Activated CD4-positive, alpha-beta T cell treated with anti-CD3 and anti-CD28 coated beads for 48 hours (primary cell): ENCODE measurements around the gene MRPS31.
"Not testable (repeated sequence)": the region's sequence is repeated elsewhere in the genome, so short reads cannot be mapped to it uniquely, and the experiment has no call there.

ENCODE experiments used
- DNase-seq: peaks from one replicate; pipeline ENCODE4 v3.0.0-alpha.2; 2020

Gene MRPS31

DNA sequence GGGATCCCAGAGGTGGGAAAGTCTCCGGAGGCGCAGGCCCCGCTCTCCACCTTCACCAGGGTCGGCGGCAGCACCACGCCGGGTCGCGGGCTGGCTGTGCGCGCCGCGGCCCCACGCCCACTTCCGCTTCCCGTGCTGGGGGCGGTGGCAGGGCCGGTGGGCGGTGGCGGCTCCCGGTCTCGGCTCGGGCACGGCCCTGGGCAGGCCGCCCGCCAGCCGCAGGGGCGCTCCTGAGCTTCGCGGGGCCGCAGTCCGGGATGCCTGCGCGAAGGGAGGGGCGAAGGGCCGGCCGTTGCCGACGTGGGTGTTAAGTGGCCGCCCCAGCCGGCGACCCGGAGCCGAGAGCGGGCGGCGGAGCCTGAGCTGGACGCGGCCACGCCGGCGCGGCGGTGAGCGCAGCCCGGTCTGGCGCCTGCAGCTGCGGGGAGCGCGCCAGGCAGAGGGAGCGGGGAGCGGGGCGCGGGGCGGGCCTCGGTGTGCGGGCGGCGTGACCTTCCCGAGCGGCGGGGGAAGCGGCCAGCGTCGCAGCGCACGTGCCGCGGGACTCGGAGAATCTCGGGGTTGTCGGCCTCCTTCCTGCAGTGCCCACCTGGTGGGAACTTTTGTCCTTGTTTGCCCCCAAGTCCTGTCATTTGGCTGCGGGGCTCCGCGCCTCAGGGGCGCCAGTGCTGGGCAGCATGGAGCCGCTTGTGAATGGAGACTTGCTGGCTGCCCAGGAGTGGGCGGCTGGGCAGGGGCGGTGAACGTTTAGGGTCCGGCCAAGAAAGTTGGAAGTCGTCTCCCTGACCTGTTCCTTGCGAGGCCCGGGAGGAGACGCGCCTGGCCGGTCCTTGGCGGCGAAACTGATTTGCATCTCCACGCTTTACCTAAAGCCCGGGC lies 18.5 kb upstream of the MRPS31 start, which contains the start of gene SLC25A15:
Gene SLC25A15 (plus strand): TSS at position 337 of the 879 bp plus-strand sequence. CDS start 3,616 bp downstream, outside the sequence.
- peak; percentile 76 for DNase-seq

DNA sequence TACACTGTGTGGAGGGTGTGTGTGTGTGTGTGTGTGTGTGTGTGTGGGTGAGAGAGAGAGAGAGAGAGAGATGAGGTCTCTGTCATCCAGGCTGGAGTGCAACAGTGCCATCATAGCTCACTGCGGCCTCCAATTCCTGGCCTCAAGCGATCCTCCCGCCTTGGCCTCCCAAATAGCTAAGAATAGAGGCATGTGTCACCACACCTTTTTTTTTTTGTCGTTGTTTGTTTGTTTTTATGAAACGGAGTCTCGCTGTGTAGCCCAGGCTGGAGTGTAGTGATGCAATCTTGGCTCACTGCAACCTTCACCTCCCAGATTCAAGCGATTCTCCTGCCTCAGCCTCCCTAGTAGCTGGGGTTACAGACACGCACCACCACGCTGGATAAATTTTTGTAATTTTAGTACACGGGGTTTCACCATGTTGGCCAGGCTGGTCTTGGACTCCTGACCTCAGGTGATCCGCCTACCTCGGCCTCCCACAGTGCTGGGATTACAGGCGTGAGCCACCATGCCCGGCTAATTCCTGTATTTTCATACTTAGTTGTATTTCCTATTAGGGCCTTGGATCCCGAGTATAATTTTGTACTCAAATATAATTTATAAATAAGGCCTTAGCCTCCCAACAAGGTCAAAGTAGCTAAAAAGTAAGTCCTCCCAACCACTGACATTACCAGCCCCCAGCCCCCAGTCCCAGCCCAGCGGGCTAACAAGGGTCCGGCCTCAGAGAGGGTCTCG lies 17.7 kb upstream of the MRPS31 start:
- DNase-seq: peak; percentile 35

DNA sequence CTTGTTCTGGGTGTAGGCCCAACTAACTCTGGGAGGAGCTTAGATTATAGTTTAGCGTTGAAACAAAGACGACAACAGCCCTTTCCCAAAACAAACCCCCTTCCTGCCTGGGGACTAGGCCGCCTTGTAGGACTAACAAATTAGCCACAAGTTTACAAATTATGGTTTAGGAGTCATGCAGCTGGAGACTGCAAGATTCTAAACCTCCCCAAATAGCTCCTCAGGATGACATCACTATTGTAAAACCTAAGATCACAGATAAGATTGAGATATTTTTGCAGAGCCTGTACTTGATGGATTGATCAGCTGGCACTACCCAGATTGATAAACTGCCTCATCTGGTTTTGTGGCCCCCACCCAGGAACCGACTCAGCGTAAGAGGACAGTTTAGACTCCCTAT lies 16.1 kb upstream of the MRPS31 start:
- no peak for DNase-seq

DNA sequence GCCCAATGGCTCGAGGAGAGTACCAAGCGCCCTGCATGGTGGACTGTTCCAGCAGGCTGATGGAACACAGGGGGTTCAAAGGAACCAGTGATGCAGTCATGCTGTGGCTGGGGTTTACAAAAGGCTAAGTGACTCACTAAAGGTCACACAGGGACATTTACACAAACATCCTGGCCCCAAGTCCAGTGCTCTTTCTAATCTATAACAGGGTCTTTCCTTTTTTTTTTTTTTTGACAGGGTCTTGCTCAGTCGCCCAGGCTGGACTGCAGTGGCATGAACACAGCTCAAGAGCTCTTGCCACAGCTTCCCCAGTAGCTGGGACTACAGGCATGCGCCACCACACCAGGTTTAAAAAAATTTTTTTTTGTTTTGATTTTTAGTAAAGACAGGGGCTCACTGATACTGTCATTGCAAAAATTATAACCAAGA lies 15.6 kb upstream of the MRPS31 start:
- DNase-seq: peak; percentile 49

DNA sequence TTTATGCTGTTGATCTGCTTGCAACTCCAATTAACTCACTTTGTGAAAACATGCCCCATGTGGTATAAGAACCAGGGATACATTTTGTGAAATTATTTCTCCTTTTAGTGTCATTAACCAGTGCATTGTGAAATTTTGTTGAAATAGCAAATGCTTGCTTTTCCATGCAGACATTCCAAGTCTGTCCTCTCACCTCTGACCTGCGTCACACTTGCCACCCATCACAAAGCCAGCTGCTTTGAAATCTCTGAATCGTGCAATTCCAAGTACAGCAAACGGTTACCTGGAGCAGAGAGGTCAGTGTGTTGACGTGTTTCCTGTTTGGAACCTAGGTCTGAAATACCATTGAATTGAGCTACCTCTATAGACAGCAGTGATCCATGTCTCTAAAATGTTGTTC lies 13.6 kb upstream of the MRPS31 start:
- no peak for DNase-seq

DNA sequence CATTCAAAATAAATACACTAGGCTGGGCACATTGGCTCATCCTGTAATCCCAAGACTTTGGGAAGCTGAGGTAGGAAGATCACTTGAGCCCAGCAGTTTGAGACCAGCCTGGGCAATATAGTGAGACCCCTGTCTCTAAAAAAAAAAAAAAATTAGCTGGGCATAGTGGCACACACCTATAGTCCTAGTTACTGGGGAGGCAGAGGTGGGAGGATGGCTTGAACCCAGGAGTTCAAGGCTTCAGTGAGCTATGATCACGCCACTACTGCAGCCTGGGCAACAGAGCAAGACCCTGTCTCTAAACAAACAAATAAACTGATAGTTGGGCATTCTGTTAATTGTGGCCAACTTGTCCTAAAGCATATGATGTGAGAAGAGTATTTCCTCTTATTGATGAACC lies 12.0 kb upstream of the MRPS31 start:
- DNase-seq: not testable (repeated sequence)

DNA sequence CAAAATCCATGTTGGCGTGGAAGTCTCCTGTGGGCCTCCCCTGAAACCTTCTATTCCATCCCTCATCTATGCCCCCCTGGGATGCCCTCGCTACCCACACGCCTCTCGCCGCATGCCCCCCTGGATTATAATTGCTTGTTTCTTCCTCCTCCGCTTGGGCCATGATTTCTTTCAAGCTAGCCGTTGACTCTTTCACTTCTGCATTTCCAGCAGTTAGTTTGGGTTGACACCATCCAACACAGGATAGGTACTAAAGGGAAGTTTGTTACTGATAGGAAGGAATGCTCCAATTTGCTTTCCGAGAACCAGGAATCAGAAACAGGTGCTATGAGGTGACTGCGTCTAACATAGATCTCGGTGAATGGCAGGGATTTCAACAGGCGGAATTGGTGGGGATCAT lies 10.7 kb upstream of the MRPS31 start:
- no peak for DNase-seq

DNA sequence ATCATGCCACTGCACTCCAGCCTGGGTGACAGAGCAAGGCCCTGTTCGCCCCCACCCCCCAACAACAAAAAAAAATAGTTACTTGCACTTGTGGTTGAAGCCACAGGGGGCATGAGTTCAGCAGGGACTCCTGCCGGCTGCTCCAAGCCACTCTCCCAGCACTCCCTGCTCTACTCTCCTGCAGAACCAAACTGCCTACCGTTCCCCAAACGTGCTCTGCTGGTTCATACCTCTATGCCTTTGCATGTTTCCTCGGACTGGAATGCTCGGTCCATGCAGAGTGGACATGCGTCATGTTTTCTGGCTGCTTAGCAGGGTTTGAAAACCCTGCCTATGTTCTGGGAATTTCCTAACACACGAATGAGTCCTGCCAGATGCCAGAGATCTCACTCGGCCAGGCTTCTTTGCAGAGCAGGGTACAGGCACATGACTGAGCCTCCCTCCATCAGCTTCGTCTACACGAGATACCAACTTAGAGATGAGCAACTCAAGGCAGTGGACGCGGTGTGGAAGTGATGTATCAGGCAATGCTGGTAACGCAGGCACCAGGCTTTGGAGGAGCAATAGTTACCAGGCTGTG lies 9.9 kb upstream of the MRPS31 start:
- DNase-seq: no peak

DNA sequence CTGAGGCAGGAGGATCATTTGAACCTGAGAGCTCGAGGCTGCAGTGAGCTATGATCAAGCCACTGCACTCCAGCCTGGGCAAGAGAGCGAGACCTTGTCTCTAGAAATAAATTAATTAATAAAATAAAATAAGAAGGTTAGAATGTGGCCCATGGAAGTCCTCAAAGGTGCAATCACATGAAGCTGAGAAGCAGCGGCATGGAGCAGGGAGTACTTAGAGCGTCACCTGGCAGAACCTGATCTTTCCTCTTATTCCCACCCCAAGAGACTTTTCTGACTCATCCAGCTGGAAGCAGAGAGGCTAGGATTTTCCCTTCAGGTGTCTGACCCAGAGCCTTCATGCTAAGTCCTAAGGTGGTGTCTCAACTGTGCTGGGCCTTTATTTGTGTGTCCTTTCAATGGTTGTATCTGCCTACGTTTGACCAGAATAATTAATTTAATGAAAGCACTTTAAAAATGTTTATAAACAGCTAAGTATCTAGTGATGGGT lies 8.9 kb upstream of the MRPS31 start:
- DNase-seq: no peak

DNA sequence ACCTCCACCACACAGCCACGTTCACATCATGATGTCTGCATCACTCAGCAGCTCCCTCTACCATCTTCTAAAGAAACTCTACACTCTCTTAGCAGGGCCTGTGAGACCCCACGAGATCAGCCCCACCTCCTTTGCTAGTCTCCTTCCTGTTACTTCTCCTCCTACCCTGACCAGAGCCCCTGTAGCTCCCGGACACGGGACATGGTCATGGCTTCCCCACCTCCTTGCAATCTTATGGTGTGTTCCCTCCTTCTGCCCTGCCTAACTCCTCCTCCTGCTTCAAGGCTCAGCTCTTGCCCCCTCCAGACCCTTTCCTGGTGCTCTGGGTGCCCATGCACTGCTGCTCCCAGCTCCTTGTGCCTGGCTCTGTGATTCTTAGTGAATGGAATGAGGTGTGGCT lies 8.1 kb upstream of the MRPS31 start:
- no peak for DNase-seq

DNA sequence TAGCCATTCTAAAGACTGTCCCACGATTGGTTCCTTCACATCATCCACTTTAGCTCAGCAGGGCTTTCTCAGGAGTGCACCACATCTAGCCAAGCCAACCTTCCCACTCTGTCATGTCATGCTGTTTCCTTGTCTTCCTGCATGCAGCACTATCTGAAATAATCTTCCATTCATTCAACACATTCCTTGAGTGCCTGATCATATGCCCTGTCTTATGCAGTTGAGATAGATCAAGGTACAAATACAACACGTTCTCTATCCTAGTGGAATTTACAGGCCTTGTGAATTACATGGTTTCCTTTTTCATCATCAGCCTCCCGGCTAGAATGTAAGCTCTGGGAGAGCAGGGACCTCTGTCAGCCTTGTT lies 6.8 kb upstream of the MRPS31 start:
- no peak for DNase-seq

DNA sequence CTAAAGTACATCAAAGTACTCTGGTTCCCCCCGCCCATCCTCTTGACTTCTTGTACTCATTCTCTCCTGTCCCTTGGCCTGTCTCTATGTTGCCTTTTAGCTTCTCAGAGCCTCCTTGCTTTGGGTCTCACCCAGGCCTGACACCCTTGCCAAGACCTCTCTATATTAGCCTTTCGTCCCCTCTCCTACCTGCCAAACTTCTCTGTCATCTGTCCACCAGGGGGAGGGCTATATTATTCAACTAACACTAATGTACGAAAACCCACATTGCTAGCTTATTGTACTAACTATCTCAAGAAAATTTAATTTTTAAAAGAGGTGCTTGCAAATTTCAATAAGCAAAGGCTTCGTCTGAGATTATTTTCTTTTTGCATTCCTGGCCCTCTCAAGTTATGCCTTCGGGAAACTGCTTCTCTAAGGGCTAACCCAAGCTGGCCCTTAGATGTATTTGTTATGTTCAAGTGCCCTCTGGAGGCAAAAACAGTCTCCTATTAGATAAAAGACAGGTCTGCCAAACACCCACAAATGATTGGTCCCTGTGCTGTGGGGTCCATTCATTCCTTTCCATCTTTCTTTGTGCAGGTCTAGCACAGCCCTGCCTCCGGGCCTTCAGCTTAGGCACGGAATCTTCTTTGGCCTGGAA lies 6.3 kb upstream of the MRPS31 start:
- peak; percentile 47 for DNase-seq

DNA sequence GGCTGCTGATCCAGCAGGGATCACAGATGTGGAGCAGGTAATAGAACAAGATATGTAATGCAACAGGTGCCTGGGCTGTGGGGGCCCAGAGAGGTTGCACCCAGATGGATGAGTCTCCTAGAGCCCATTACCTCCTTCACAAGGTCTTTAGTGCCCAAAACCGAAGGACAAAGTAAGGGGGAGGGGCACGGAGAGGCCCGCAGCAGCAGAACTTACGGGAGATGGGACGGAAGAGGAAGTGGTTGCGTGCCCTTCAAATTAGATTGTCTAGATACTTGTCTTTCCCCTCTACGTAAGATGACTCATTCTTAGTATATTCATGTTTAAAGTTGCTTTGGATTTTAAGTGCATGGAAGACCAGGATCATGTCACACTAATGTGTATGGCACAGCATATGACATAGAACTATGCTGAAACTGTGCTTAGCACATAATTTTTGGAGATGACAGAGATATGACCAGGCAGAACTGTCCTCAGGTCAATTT lies 5.7 kb upstream of the MRPS31 start:
- DNase-seq: peak; percentile 79

DNA sequence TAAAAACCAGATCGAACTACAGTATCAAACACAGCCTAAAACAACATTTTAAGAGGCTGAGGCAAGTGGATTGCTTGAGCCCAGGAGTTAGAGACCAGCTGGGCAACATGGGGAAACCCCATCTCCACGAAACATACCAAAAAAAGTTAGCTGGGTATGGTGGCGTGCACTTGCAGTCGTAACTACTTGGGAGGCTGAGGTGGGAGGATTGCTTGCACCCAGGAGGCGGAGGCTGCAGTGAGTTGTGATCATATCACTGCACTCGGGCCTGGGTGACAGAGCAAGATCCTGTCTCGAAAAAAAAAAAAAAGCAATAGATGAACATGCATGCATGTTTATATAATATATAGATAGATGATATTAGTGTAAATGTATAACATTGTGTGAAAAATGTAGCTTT lies 5.2 kb upstream of the MRPS31 start:
- DNase-seq: peak; percentile 42

DNA sequence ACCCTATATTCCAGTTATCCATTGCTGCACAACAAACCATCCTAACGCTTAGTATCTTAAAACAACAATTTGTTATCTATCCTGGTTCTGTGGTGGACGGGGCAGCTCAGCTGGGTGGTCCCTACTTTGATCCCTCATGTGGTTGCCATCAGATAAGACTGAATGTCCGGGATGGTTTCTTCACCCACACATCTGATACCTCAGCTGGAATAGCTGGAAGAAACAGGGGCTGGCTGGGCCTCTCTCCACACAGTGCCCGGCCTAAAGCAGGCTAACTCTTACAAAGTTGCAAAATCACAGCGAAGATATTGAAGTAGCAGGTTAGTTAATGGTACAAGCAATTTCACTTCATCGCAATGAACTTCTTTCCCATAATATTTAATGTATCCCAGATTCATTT lies 3.7 kb upstream of the MRPS31 start:
- no peak for DNase-seq

DNA sequence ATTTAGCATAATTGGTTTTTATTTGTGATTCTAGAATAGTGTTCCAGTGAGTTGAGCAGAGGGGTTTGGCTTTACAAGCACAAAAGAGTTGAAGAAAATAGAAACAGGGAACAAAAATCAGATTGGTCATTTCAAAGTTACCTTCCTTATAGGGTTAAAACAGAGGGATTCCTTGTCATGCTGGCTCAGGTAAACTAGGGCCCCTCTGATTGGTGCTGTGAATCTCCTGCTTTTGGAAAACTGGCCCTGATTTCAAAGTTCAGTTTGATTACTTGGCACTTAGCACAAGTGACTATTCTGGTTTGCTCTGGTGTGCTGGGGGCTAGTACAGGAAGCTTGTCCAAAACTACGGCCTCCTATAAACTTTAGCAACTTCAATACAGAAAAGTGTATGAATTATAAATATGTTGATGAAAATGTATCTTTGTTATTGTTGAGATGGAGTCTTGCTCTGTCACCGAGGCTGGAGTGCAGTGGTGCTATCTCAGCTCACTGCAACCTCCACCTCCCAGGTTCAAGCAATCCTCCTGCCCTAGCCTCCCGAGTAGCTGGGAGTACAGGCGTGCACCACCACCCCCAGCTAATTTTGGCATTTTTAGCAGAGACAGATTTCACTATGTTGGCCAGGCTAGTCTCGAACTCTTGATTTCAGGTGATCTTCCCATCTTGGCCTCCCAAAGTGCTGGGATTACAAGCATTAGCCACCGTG lies 1.9 kb upstream of the MRPS31 start:
- DNase-seq: no peak

DNA sequence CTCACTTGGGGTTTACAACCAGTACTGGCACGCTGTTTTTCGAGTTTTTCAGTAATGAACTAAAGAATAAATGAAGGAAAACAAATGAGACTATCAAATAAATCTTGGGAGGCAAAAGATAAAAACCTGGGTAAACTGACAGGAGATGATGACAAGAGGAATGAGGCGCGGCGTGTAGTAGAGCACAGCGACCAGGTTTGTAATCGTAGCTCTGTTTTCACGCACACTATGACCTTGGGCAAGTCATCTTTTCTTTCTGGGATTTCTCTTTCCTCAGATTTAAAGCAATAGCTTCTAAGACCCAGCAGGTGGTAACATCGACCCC lies 419 bp downstream of the MRPS31 start:
- DNase-seq: no peak

DNA sequence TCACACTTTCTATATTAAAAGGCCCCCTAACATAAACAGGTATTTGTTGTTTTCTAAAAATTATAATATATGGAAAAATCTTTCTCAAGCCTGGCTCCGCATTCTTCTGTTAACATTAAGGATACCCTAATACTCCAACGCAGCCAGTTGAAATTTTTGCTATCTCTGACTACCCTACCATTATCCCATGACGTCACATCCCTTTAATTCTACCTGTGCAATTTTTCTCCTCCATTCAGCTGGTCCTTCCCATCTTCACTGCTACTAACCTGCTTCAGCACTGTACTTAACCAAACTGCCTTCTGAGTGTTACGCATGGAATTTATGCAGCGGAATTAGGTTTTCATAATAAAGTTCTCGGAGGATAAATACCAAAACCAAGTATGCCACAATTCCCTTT lies 1.0 kb downstream of the MRPS31 start:
- DNase-seq: no peak

DNA sequence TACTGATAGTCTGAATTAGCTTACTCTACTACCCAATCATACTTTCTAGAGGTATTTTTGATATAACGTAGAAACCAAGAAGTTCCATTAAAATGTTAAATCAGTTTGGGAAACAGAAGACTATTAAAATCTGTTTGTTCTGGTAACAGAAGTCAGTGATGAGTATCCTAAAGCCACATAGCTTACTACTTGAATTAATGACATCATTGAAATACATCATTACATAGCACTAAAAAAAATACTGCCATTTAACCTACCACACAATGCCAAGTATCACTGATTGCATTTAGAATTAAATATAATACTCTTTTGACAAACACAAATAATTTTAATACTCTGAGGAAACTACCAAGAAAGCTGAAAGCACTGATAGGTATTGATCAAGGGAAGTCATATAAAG lies 5.4 kb downstream of the MRPS31 start:
- no peak for DNase-seq

DNA sequence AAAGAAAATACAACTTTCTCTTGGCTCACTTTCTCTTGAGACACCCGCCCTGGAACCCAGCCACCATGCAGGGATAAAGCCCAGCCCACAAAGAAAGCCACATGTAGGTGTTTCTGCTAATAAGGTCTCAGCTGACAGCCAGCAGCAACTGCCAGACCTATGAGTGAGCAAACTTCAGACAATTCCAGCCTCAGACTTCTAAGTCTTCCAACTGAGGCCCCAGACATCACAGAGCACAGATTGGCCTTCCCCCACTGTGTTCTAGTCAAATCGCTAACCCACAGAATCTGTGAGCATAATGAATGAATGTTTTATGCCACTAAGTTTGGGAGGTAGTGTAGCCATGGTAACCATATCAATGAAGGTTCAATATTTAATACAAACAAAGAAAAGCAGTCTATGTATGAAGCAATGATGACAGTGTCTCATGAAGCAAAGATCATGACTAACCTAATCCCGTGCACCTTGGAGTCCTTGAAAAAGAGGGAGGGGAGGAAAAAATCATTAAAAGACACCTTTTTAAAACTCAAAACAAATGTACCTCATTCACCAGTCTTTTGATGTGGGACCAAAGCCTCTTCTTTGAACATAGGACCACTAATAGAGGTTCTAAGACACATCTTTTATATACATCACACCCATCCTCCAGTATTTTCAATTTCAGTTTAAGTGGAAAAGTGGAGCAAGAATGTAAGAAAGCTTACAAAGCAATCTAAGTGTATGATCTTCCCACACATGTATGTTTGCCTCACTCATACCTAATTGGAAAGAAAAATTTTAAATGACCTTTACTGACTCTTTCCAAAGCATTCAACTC lies 6.2 kb downstream of the MRPS31 start:
- DNase-seq: peak; percentile 69

DNA sequence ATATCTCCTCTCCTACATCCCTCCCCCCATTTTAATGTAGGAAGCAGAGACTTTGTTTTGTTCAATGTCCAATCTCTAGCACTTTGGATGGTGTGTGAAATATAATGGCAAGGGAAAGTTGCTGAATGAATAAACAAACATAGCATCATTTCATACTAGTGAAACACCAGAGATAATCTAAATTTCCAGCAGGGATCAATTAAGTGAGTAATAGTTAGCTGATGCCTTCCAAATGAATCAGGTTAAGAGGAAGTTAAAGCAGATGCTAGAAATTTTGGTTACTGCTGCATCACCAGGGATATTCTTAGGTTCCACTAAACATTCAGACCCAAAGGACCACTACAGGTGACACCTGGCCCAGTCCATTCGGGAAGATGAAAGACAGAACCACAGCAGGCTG lies 8.1 kb downstream of the MRPS31 start:
- no peak for DNase-seq

DNA sequence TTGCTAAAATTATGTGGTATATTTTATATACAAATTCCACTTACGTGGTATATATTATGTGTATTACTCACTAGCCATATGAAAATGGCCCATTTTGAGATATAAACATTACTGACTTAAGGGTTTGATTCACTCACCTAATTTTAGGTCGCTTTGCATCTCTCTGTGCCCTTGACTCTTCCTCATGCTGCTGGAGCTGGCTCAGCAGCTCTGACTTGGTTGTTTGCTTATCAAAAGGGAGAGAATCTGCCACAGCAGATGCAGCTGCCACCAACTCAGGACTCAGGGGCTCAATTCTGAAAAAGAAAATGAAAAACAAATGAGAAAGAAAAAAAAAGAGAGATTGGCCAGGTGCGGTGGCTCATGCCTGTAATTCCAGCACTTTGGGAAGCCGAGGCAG lies 12.2 kb downstream of the MRPS31 start:
- DNase-seq: no peak
